Testis (tissue), 2 donors: ENCODE results near the gene TMOD3.

Experiments
- CTCF ChIP-seq, 3 experiments: fragments of 450-650 bp in 2 of 3; fragments of 200-600 bp in 1 of 3; sonication (generic) in 1 of 3; IDR thresholded peaks; one replicate each; pipeline ENCODE4 v1.5.1; 2016 to 2019; ENCODE audit warnings: antibody characterized with exemption in 3 of 3, mild to moderate bottlenecking in 2 of 3, moderate library complexity in 1 of 3
- POLR2A ChIP-seq: fragments of 450-650 bp; IDR thresholded peaks from one replicate; pipeline ENCODE4 v1.6.1; 2017; ENCODE audit warnings: antibody characterized with exemption, mild to moderate bottlenecking, moderate library complexity

DNA sequence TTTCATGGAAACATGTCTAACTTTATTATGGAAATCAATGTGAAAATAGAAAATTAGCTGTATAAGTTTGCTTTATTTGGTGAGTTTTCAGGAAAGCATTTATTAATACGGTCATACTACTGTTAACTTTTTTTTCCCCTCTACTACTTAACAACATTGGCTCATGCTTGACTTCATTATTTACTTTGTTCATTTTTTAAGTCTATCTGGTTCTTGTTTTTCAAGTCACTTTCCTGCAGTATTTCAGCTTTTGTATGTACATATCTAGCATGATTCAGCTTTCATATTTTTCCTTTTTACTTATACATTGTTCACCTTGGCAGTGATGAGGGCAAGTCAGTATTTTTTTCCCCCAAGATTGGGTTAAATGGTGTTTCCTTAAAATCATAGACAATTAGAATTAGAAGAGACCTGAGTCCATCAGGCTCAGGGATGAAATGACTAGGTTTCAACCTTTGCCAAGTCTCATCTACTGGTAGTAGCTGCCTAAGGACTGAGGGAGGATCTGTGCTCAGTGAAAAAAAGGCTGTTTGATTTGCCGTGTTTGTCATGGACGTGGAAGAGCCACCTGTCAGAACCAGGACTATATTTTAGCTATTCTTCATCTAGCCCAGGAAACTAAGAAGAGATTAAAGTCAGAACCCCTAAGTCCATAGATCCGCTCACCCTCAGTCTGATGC lies 15.4 kb downstream of the TMOD3 start:
- TF ChIP-seq CTCF (IDR thresholded peaks at IDR 0.05) (no peak), POLR2A (no peak)
